Activated naive CD4-positive, alpha-beta T cell treated with anti-CD3 and anti-CD28 coated beads for 36 hours (primary cell): ENCODE measurements around the gene CDON. TPM values are rescaled to one million over a fixed set of nuclear protein-coding genes. Genes with fewer than 3 reads are reported as not detected.

Source experiments
- CTCF ChIA-PET: fragments of 350-600 bp; sonication (Branson Sonifier 250); formaldehyde crosslinking; loops from one replicate; lab custom pipeline; 2021; ENCODE audit warnings: antibody characterized with exemption; lab: Charles Lee
- DNase-seq: peaks from one replicate; pipeline ENCODE4 v3.0.0-alpha.2; 2020
- H3K27ac Mint-ChIP-seq: one replicate; pipeline ENCODE4 v1.8.0; 2021; ENCODE audit warnings: mild to moderate bottlenecking, mixed read lengths
- H3K27me3 Mint-ChIP-seq: one replicate; pipeline ENCODE4 v1.8.0; 2021; ENCODE audit warnings: low read depth, mixed read lengths
- H3K36me3 Mint-ChIP-seq: one replicate; pipeline ENCODE4 v1.8.0; 2021; ENCODE audit warnings: low read depth, mixed read lengths
- H3K4me1 Mint-ChIP-seq: one replicate; pipeline ENCODE4 v1.8.0; 2021; ENCODE audit warnings: low read depth, mixed read lengths
- H3K4me3 Mint-ChIP-seq: one replicate; pipeline ENCODE4 v1.8.0; 2021; ENCODE audit warnings: mild to moderate bottlenecking, moderate library complexity, mixed read lengths
- H3K9me3 Mint-ChIP-seq: one replicate; pipeline ENCODE4 v1.8.0; 2021; ENCODE audit warnings: mixed read lengths
- intact Hi-C: fragments of 100-400 bp; cut with micrococcal nuclease; formaldehyde crosslinking; loops from one replicate; pipeline ENCODE4 v1.15.1; 2023
- total RNA-seq, 2 experiments: library from RNA; stranded (reverse); gene quantifications; one replicate each; pipeline ENCODE4 v1.2.3, GENCODE V29; 2021

The CDON gene
- total RNA-seq, 2 experiments from 2014 or later = 2.6 to 3.5 TPM

GRCh38 chr11:125948278-125949051 is 114.2 kb downstream of the CDON start:
- DNase-seq = no peak
- Mint-ChIP-seq H3K36me3 (no peaks in the 10 kb centered on the region), H3K9me3 (no peaks in the 10 kb centered on the region), H3K4me1 (no peaks in the 10 kb centered on the region), H3K27ac (no peak overlapping the region), H3K4me3 (no peak overlapping the region), H3K27me3 (peaks cover 4% of the 10 kb centered on the region)
- intact Hi-C loops = no loop called here
- CTCF ChIA-PET = no interaction called here

- Mint-ChIP-seq H3K27me3 (peaks cover 4% of the 10 kb centered on the region), H3K9me3 (no peaks in the 10 kb centered on the region), H3K4me1 (peaks cover under 1% of the 10 kb centered on the region), H3K4me3 (no peak overlapping the region), H3K36me3 (no peaks in the 10 kb centered on the region), H3K27ac (no peak overlapping the region)
- CTCF ChIA-PET = no interaction called here
- intact Hi-C loops = no loop called here
- no peak for DNase-seq
These were observed 115.0 kb downstream of the CDON start for GRCh38 chr11:125947419-125948277.

- no peak overlapping the region for H3K27ac Mint-ChIP-seq
- CTCF ChIA-PET = interaction anchor here (0.6 kb wide), 1 partner anchor 104 kb away, joined by 3 read pairs; no protein-coding TSS in a partner anchor
- H3K4me3 Mint-ChIP-seq = no peak overlapping the region
- H3K4me1 Mint-ChIP-seq = peaks cover 6% of the 10 kb centered on the region
- peaks cover 4% of the 10 kb centered on the region for H3K27me3 Mint-ChIP-seq
- DNase-seq = no peak
- no peaks in the 10 kb centered on the region for H3K9me3 Mint-ChIP-seq
- no peaks in the 10 kb centered on the region for H3K36me3 Mint-ChIP-seq
- intact Hi-C loops = no loop called here
These were observed 115.8 kb downstream of the CDON start for GRCh38 chr11:125946712-125947418.

GRCh38 chr11:125945797-125946520 is 116.7 kb downstream of the CDON start, which contains the start of gene VSIG10L2:
Gene VSIG10L2, plus strand, starts transcription at chr11:125946044. Its CDS starts 12 bp downstream, at chr11:125946056.
- no peaks in the 10 kb centered on the region for H3K9me3 Mint-ChIP-seq
- H3K36me3 Mint-ChIP-seq = no peaks in the 10 kb centered on the region
- CTCF ChIA-PET = interaction anchor here (0.6 kb wide), 2 partner anchors 72 to 105 kb away, joined by 3 to 4 read pairs; no protein-coding TSS in a partner anchor

GRCh38 chr11:125945011-125945796 is 117.5 kb downstream of the CDON start:
- Mint-ChIP-seq H3K27me3 (no peaks in the 10 kb centered on the region), H3K27ac (no peak overlapping the region), H3K4me3 (no peak overlapping the region), H3K36me3 (no peaks in the 10 kb centered on the region), H3K4me1 (peaks cover 6% of the 10 kb centered on the region), H3K9me3 (no peaks in the 10 kb centered on the region)
- no peak for DNase-seq
- intact Hi-C loops = no loop called here
- CTCF ChIA-PET = interaction anchor here (0.6 to 1.2 kb wide), 2 partner anchors 73 to 248 kb away, joined by 4 to 6 read pairs; no protein-coding TSS in a partner anchor

More at GRCh38 chr11:125945797-125946520, 116.7 kb downstream of the CDON start, which contains the start of gene VSIG10L2:
- no peak for DNase-seq
- intact Hi-C loops = no loop called here
- Mint-ChIP-seq H3K4me3 (no peak within 1 kb of the TSS), H3K27ac (no peak within 1 kb of the TSS), H3K27me3 (no peaks in the 10 kb centered on the region), H3K4me1 (peaks cover 6% of the 10 kb centered on the region)

- Mint-ChIP-seq H3K4me1 (peaks cover 6% of the 10 kb centered on the region), H3K27ac (no peak overlapping the region), H3K9me3 (no peaks in the 10 kb centered on the region), H3K4me3 (no peak overlapping the region), H3K36me3 (no peaks in the 10 kb centered on the region), H3K27me3 (no peaks in the 10 kb centered on the region)
- CTCF ChIA-PET = interaction anchor here (1.2 to 2.8 kb wide), 3 partner anchors 12 to 249 kb away, joined by 3 to 6 read pairs (median 6); no protein-coding TSS in a partner anchor
- intact Hi-C loops = loop anchor here (5.0 kb wide), 1 partner anchor 118 kb away; the partner anchor contains the start of gene CDON
- DNase-seq = no peak
These were observed 118.2 kb downstream of the CDON start for GRCh38 chr11:125944350-125945010.

GRCh38 chr11:125943661-125944349 is 118.9 kb downstream of the CDON start:
- no peak for DNase-seq
- Mint-ChIP-seq H3K4me1 (peaks cover 9% of the 10 kb centered on the region), H3K36me3 (no peaks in the 10 kb centered on the region), H3K4me3 (no peak overlapping the region), H3K27ac (no peak overlapping the region), H3K9me3 (no peaks in the 10 kb centered on the region), H3K27me3 (no peaks in the 10 kb centered on the region)
- intact Hi-C loops = loop anchor here (5.0 kb wide), 1 partner anchor 118 kb away; the partner anchor contains the start of gene CDON
- CTCF ChIA-PET = interaction anchor here (1.3 to 2.8 kb wide), 6 partner anchors 13 to 250 kb away, joined by 3 to 24 read pairs (median 6); no protein-coding TSS in a partner anchor

GRCh38 chr11:125942771-125943428 is 119.8 kb downstream of the CDON start:
- no peak for DNase-seq
- no peak overlapping the region for H3K4me3 Mint-ChIP-seq
- CTCF ChIA-PET = interaction anchor here (1.2 to 2.8 kb wide), 11 partner anchors 9 to 251 kb away, joined by 3 to 24 read pairs (median 5); no protein-coding TSS in a partner anchor
- H3K27me3 Mint-ChIP-seq = no peaks in the 10 kb centered on the region
- intact Hi-C loops = loop anchor here (1.0 to 5.0 kb wide), 4 partner anchors 20 to 251 kb away; partner anchors contain the start of gene CDON
- H3K36me3 Mint-ChIP-seq = no peaks in the 10 kb centered on the region
- H3K27ac Mint-ChIP-seq = no peak overlapping the region
- H3K4me1 Mint-ChIP-seq = peaks cover 15% of the 10 kb centered on the region
- H3K9me3 Mint-ChIP-seq = no peaks in the 10 kb centered on the region
